ENCODE measurements around the gene PRSS22.

GRCh38 chr16:2897110-2897509 lies 39.1 kb upstream of the PRSS22 start:
- TF ChIP-seq KAT2A (conservative IDR thresholded peaks at IDR 0.05; ENCODE audit: control insufficient read depth, low read depth, low read length) (no peak), E2F4 (IDR thresholded peaks at IDR 0.05; ENCODE audit: low read depth, low read length) (no peak)

Measured in GM12878 (cell line).